HEK293 (cell line): Measurements from ENCODE around the gene CRIP1.
A peak's percentile ranks its signal among the peaks of the same experiment; 100 is the strongest.

Experiments
- CTCF ChIA-PET: fragments of 350-600 bp; formaldehyde crosslinking; extraction: SDS; loops from one replicate; lab custom pipeline; 2021; ENCODE audit warnings: antibody characterized with exemption; lab: Yijun Ruan, JAX
- POLR2A ChIA-PET: fragments of 300-600 bp; formaldehyde crosslinking; extraction: SDS; loops from one replicate; lab custom pipeline; 2020; ENCODE audit warnings: antibody characterized with exemption, inconsistent platforms; lab: Yijun Ruan, JAX
- H3K27ac ChIP-seq: fragments of 200-500 bp; sonication (Bioruptor generic); 2 replicates; pipeline ENCODE4 v1.5.1; 2014; ENCODE audit warnings: low read depth, low read length, control low read depth, inconsistent platforms; ENCODE audit errors: extremely low read depth
- H3K36me3 ChIP-seq, 2 experiments: fragments of 200-500 bp in 1 of 2; sonication (Bioruptor generic) in 1 of 2; 1 replicate in 1 of 2; 2 replicates in 1 of 2; pipeline ENCODE4 v1.5.1; 2014 to 2017; ENCODE audit warnings: inconsistent platforms in 2 of 2, low read length in 2 of 2; ENCODE audit not compliant: control insufficient read depth in 2 of 2, insufficient read depth in 1 of 2
- H3K4me1 ChIP-seq: fragments of 200-500 bp; sonication (Bioruptor generic); 2 replicates; pipeline ENCODE4 v1.5.1; 2014; ENCODE audit warnings: mild to moderate bottlenecking, low read length, inconsistent platforms; ENCODE audit not compliant: control insufficient read depth, insufficient read depth
- H3K4me3 ChIP-seq: 2 replicates; pipeline ENCODE4 v1.5.1; 2011; ENCODE audit warnings: low read depth, mild to moderate bottlenecking, control low read depth, low read length, moderate library complexity
- H3K9me3 ChIP-seq: fragments of 200-500 bp; sonication (Bioruptor generic); 2 replicates; pipeline ENCODE4 v1.5.1; 2014; ENCODE audit warnings: low read depth, low read length, inconsistent platforms; ENCODE audit not compliant: control insufficient read depth, insufficient read depth
- KLF10 ChIP-seq: fragments of 450-650 bp; IDR thresholded peaks from 2 replicates; pipeline ENCODE4 v1.5.1; 2018; ENCODE audit warnings: missing biosample characterization, mild to moderate bottlenecking, missing genetic modification characterization
- ZBTB1 ChIP-seq: fragments of 450-650 bp; formaldehyde crosslinking; IDR thresholded peaks from 2 replicates; pipeline ENCODE4 v1.5.1; 2016; ENCODE audit warnings: missing biosample characterization, missing genetic modification characterization
- ZBTB20 ChIP-seq: fragments of 450-650 bp; formaldehyde crosslinking; IDR thresholded peaks from 2 replicates; pipeline ENCODE4 v1.5.1; 2016; ENCODE audit warnings: missing biosample characterization, missing genetic modification characterization
- ZFP69B ChIP-seq: fragments of 450-650 bp; formaldehyde crosslinking; IDR thresholded peaks from 2 replicates; pipeline ENCODE4 v1.5.1; 2016; ENCODE audit warnings: missing biosample characterization, missing genetic modification characterization
- ZNF114 ChIP-seq: fragments of 450-650 bp; formaldehyde crosslinking; IDR thresholded peaks from 2 replicates; pipeline ENCODE4 v1.5.0; 2017; ENCODE audit warnings: missing biosample characterization, missing genetic modification characterization
- ZNF2 ChIP-seq: fragments of 450-650 bp; formaldehyde crosslinking; IDR thresholded peaks from 2 replicates; pipeline ENCODE4 v1.5.1; 2016; ENCODE audit warnings: missing biosample characterization, missing genetic modification characterization
- ZNF214 ChIP-seq: fragments of 450-650 bp; formaldehyde crosslinking; IDR thresholded peaks from 2 replicates; pipeline ENCODE4 v1.5.1; 2017; ENCODE audit warnings: missing biosample characterization, mild to moderate bottlenecking, missing genetic modification characterization, borderline replicate concordance
- ZNF274 ChIP-seq, 2 experiments: fragments of 200-500 bp in 1 of 2; fragments of 450-650 bp in 1 of 2; sonication (Bioruptor generic) in 1 of 2; formaldehyde crosslinking in 1 of 2; IDR thresholded peaks; 2 replicates each; pipeline versions ENCODE4 v1.5.1 to v1.6.1; 2014 to 2016; ENCODE audit warnings: borderline replicate concordance in 1 of 2, inconsistent platforms in 1 of 2, low read length in 1 of 2, missing biosample characterization in 1 of 2, missing genetic modification characterization in 1 of 2
- ZNF302 ChIP-seq: fragments of 450-650 bp; formaldehyde crosslinking; IDR thresholded peaks from 2 replicates; pipeline ENCODE4 v1.5.1; 2016; ENCODE audit warnings: missing biosample characterization, missing genetic modification characterization, low read depth
- ZNF391 ChIP-seq: fragments of 450-650 bp; formaldehyde crosslinking; IDR thresholded peaks from 2 replicates; pipeline ENCODE4 v1.5.1; 2016; ENCODE audit warnings: low read depth, missing biosample characterization, missing genetic modification characterization, borderline replicate concordance
- ZNF48 ChIP-seq: fragments of 450-650 bp; formaldehyde crosslinking; IDR thresholded peaks from 2 replicates; pipeline ENCODE4 v1.5.1; 2016; ENCODE audit warnings: missing biosample characterization, missing genetic modification characterization
- ZNF510 ChIP-seq: fragments of 450-650 bp; formaldehyde crosslinking; IDR thresholded peaks from 2 replicates; pipeline ENCODE4 v1.5.1; 2018; ENCODE audit warnings: mild to moderate bottlenecking, missing genetic modification characterization, missing biosample characterization; ENCODE audit not compliant: insufficient replicate concordance
- ZNF530 ChIP-seq: fragments of 450-650 bp; formaldehyde crosslinking; IDR thresholded peaks from 2 replicates; pipeline ENCODE4 v1.5.1; 2016; ENCODE audit warnings: low read depth, missing biosample characterization, missing genetic modification characterization
- ZNF654 ChIP-seq: fragments of 450-650 bp; formaldehyde crosslinking; IDR thresholded peaks from 2 replicates; pipeline ENCODE4 v1.5.1; 2016; ENCODE audit warnings: low read depth, missing biosample characterization, missing genetic modification characterization
- ZNF677 ChIP-seq: fragments of 450-650 bp; IDR thresholded peaks from 2 replicates; pipeline ENCODE4 v1.5.0; 2018; ENCODE audit warnings: missing biosample characterization, mild to moderate bottlenecking, missing genetic modification characterization, moderate library complexity
- ZNF747 ChIP-seq: fragments of 450-650 bp; formaldehyde crosslinking; IDR thresholded peaks from 2 replicates; pipeline ENCODE4 v1.5.1; 2016; ENCODE audit warnings: missing biosample characterization, missing genetic modification characterization
- ZNF837 ChIP-seq: fragments of 450-650 bp; formaldehyde crosslinking; IDR thresholded peaks from 2 replicates; pipeline ENCODE4 v1.5.1; 2016; ENCODE audit warnings: missing biosample characterization, missing genetic modification characterization
- ZSCAN30 ChIP-seq: fragments of 450-650 bp; IDR thresholded peaks from 2 replicates; pipeline ENCODE4 v1.5.1; 2018; ENCODE audit warnings: missing biosample characterization, mild to moderate bottlenecking, missing genetic modification characterization, moderate library complexity
- ZSCAN4 ChIP-seq: fragments of 450-650 bp; formaldehyde crosslinking; IDR thresholded peaks from 2 replicates; pipeline ENCODE4 v1.5.1; 2017; ENCODE audit warnings: missing biosample characterization, missing genetic modification characterization
- ZSCAN5A ChIP-seq: fragments of 450-650 bp; formaldehyde crosslinking; IDR thresholded peaks from 2 replicates; pipeline ENCODE4 v1.5.1; 2016; ENCODE audit warnings: missing biosample characterization, missing genetic modification characterization
- TF ChIP-seq, protein P1 (sequence below): fragments of 450-650 bp; formaldehyde crosslinking; optimal IDR thresholded peaks from 2 replicates; pipeline ENCODE3; 2016; ENCODE audit warnings: missing biosample characterization, mild to moderate bottlenecking, missing genetic modification characterization
- TF ChIP-seq, protein P2 (sequence below): fragments of 450-650 bp; formaldehyde crosslinking; conservative IDR thresholded peaks from 2 replicates; pipeline ENCODE4 v1.5.1; 2016; ENCODE audit warnings: low read depth, missing biosample characterization, missing genetic modification characterization
- TF ChIP-seq, protein P3 (sequence below): fragments of 450-650 bp; formaldehyde crosslinking; IDR thresholded peaks from 2 replicates; pipeline ENCODE4 v1.5.1; 2017; ENCODE audit warnings: missing biosample characterization, mild to moderate bottlenecking, missing genetic modification characterization, moderate library complexity
- TF ChIP-seq, protein P4 (sequence below): fragments of 450-650 bp; formaldehyde crosslinking; IDR thresholded peaks from 2 replicates; pipeline ENCODE4 v1.5.1; 2016; ENCODE audit warnings: missing biosample characterization, missing genetic modification characterization, low read depth

Gene CRIP1

GRCh38 chr14:105474483-105475268, 12.0 kb upstream of the CRIP1 start, which contains the start of gene CRIP2:
Gene CRIP2 (plus strand): TSS chr14:105474821. CDS start chr14:105474863, 42 bp downstream.
- Histone ChIP-seq H3K4me3 (peak within 1 kb of the TSS; percentile 47), H3K27ac (no peak within 1 kb of the TSS; the same call in 1 of the 2 replicates), H3K36me3 (peaks cover 0 to 2% of the 10 kb centered on the region in 2 experiments; a peak in 1 of 3 replicates), H3K9me3 (no peaks in the 10 kb centered on the region), H3K4me1 (peaks cover 16% of the 10 kb centered on the region)
- TF ChIP-seq, protein P1, sequence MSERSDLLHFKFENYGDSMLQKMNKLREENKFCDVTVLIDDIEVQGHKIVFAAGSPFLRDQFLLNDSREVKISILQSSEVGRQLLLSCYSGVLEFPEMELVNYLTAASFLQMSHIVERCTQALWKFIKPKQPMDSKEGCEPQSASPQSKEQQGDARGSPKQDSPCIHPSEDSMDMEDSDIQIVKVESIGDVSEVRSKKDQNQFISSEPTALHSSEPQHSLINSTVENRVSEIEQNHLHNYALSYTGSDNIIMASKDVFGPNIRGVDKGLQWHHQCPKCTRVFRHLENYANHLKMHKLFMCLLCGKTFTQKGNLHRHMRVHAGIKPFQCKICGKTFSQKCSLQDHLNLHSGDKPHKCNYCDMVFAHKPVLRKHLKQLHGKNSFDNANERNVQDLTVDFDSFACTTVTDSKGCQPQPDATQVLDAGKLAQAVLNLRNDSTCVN (tag by site-specific recombination) = peak; percentile 17
- TF ChIP-seq ZNF530 (tag by site-specific recombination) (no peak), ZNF274 (IDR thresholded peaks at IDR 0.05; ENCODE audit: low read length) (no peak), ZNF274 (tag by site-specific recombination; IDR thresholded peaks at IDR 0.05; ENCODE audit: borderline replicate concordance) (no peak), ZNF747 (tag by site-specific recombination) (no peak), ZNF2 (tag by site-specific recombination) (no peak), ZNF510 (no peak), ZBTB1 (no peak), ZNF654 (tag by site-specific recombination) (no peak), ZSCAN4 (tag by site-specific recombination) (no peak), ZFP69B (tag by site-specific recombination) (no peak), KLF10 (tag by site-specific recombination) (peak; percentile 10), ZNF677 (tag by site-specific recombination) (peak; percentile 38; the same call in 1 of the 2 replicates), ZNF214 (tag by site-specific recombination) (no peak), ZNF114 (tag by site-specific recombination) (no peak), ZNF302 (tag by site-specific recombination) (no peak), ZNF837 (tag by site-specific recombination) (no peak), ZSCAN5A (tag by site-specific recombination) (no peak), ZNF391 (no peak), ZNF48 (no peak), ZBTB20 (peak; percentile 88), ZSCAN30 (tag by site-specific recombination) (0 out of 2 replicates have a peak, but pooled peaks have one; percentile 21)
- TF ChIP-seq, protein P2, sequence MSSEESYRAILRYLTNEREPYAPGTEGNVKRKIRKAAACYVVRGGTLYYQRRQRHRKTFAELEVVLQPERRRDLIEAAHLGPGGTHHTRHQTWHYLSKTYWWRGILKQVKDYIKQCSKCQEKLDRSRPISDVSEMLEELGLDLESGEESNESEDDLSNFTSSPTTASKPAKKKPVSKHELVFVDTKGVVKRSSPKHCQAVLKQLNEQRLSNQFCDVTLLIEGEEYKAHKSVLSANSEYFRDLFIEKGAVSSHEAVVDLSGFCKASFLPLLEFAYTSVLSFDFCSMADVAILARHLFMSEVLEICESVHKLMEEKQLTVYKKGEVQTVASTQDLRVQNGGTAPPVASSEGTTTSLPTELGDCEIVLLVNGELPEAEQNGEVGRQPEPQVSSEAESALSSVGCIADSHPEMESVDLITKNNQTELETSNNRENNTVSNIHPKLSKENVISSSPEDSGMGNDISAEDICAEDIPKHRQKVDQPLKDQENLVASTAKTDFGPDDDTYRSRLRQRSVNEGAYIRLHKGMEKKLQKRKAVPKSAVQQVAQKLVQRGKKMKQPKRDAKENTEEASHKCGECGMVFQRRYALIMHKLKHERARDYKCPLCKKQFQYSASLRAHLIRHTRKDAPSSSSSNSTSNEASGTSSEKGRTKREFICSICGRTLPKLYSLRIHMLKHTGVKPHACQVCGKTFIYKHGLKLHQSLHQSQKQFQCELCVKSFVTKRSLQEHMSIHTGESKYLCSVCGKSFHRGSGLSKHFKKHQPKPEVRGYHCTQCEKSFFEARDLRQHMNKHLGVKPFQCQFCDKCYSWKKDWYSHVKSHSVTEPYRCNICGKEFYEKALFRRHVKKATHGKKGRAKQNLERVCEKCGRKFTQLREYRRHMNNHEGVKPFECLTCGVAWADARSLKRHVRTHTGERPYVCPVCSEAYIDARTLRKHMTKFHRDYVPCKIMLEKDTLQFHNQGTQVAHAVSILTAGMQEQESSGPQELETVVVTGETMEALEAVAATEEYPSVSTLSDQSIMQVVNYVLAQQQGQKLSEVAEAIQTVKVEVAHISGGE = no peak
- TF ChIP-seq, protein P3, sequence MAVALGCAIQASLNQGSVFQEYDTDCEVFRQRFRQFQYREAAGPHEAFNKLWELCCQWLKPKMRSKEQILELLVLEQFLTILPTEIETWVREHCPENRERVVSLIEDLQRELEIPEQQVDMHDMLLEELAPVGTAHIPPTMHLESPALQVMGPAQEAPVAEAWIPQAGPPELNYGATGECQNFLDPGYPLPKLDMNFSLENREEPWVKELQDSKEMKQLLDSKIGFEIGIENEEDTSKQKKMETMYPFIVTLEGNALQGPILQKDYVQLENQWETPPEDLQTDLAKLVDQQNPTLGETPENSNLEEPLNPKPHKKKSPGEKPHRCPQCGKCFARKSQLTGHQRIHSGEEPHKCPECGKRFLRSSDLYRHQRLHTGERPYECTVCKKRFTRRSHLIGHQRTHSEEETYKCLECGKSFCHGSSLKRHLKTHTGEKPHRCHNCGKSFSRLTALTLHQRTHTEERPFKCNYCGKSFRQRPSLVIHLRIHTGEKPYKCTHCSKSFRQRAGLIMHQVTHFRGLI = no peak; the same call in 1 of the 2 replicates
- TF ChIP-seq, protein P4, sequence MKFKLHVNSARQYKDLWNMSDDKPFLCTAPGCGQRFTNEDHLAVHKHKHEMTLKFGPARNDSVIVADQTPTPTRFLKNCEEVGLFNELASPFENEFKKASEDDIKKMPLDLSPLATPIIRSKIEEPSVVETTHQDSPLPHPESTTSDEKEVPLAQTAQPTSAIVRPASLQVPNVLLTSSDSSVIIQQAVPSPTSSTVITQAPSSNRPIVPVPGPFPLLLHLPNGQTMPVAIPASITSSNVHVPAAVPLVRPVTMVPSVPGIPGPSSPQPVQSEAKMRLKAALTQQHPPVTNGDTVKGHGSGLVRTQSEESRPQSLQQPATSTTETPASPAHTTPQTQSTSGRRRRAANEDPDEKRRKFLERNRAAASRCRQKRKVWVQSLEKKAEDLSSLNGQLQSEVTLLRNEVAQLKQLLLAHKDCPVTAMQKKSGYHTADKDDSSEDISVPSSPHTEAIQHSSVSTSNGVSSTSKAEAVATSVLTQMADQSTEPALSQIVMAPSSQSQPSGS (tag by site-specific recombination) = no peak
- POLR2A ChIA-PET = interaction anchor here (1.5 kb wide), 1 partner anchor 63 kb away, joined by 3 read pairs; no protein-coding TSS in a partner anchor
- CTCF ChIA-PET = no interaction called here
